NCI-H1105 (cell line): ENCODE measurements around the gene MBNL2.
A peak's percentile ranks its signal among the peaks of the same experiment; 100 is the strongest.
"Not testable (repeated sequence)": the region's sequence is repeated elsewhere in the genome, so short reads cannot be mapped to it uniquely, and the experiment has no call there.

ENCODE experiments used
- DNase-seq: peaks from one replicate; lab custom pipeline; 2025; lab: John Stamatoyannopoulos, UW

MBNL2 gene

GRCh38 chr13:97221989-97222700 is at the start of gene MBNL2:
Gene MBNL2 (plus strand): TSS chr13:97222333. CDS start chr13:97276236, 53,903 bp downstream.
- DNase-seq = peak; percentile 60

DNA sequence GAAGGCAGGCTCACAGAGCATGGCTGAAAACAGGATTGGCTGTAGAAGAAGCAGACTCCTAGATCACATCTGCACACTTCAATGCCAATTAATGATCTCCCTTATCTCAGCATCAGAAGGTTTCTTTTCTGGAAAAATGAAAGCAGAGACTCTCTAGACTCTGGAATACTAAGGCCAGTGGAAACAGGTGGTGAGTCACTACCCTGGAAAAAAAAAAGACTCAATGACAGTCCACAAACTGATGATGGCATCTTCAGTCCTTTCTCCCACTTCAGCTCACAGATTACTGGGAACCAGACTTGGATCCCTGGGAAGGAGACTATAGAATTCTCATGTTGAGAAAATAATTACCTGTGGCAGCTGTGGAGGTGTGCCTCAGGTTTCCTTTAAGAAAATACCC is 47.5 kb upstream of the MBNL2 start:
- DNase-seq = no peak

- DNase-seq = no peak
Observed at GRCh38 chr13:97175041-97175440, 47.1 kb upstream of the MBNL2 start.

- DNase-seq = no peak
Observed at GRCh38 chr13:97179501-97179900, 42.6 kb upstream of the MBNL2 start.

DNA sequence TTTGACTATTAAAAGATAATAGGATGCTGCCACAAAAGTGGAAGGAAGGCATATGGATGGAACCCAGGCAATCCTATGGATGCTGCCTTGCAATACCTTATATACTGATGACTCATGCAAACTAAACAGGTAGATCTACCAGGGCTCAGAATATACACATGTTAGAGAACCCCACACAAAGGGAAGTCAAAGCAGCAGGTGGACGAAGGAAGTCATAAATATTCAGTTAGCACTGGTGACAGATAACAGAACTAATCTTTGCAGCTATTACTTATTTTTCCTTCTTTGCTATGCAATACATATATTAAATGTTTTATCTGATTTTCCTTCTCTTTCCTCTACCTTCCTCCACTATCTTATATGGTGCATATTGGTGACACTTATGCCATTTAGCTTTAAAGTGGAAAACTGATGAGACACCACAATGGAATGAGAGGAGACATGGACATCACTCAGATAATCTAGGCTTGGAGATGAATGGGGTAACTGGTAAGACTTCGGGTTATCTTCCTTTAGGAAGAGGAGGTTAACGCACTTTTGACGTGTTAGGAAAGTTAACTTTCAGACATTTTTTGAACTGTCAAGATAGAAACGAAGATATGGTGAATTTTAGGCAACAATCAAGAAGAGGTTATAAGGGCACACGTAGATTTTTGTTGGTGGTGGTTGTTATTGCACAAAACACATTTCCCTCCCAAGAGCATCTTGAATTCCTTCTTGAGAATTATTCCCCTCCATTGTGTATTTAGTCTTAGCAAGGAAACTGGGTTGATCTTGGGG is 39.8 kb upstream of the MBNL2 start:
- no peak for DNase-seq

- no peak for DNase-seq
Observed at GRCh38 chr13:97185291-97185690, 36.8 kb upstream of the MBNL2 start.

GRCh38 chr13:97185751-97186150 is 36.4 kb upstream of the MBNL2 start:
- DNase-seq = no peak

DNA sequence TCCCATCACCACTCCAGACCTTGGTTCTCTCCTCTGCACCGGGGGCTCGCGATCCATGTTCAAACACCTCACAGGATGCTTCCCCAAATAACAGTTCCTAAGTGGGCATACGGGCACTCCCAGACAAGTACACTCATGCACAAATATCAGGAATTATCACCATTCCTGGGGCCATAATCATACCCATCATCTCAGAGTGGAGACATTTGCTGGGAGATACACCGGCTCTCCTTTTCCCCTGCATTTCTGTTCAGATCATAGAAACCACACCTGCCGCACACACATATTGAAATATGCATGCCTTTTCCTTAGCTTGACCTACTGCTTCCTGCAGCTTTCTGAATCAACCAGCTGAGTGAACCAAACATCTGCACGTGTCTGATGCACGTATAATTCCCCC is 33.9 kb upstream of the MBNL2 start:
- DNase-seq = no peak

DNA sequence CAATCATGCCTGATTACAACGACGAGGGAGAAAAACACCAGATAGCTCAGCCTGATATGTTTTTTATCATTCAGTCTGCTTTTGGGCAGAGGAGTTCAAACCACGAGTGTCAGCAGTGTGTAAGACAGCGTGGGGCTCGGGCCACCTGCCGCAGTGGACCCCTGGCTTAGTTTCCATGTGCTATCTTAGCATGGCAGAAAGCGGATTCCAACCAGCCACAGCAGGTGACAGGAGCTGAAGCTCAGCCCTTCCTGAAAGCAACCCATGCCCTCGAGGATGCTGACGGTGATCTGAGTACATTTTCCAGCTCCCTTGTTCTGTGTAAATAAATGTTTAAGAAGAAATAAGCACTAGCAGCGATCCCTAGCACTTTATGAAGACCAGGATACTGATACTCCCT is 32.2 kb upstream of the MBNL2 start:
- DNase-seq = no peak

GRCh38 chr13:97191142-97191541 is 31.0 kb upstream of the MBNL2 start:
- DNase-seq = no peak

GRCh38 chr13:97191615-97192014 is 30.5 kb upstream of the MBNL2 start:
- DNase-seq = no peak

DNA sequence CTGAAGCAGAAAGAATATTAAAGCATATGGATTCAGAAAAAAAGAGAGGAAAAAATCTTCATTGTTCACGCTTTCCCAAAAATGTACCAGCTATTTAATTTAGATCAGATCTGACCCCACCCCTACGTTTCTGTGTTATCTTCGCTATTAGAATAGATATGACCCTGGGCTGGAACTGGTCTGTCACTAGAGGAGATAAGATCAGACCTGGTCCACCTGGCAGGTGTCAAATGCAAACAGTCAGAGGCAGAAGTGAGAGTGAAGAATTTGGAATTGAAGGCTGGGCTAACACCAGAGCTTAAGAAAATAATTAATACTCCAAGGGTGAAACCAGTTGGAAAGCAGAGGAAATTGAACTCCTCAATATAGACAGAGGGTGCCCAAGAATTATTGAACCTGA is 30.0 kb upstream of the MBNL2 start:
- no peak for DNase-seq

DNA sequence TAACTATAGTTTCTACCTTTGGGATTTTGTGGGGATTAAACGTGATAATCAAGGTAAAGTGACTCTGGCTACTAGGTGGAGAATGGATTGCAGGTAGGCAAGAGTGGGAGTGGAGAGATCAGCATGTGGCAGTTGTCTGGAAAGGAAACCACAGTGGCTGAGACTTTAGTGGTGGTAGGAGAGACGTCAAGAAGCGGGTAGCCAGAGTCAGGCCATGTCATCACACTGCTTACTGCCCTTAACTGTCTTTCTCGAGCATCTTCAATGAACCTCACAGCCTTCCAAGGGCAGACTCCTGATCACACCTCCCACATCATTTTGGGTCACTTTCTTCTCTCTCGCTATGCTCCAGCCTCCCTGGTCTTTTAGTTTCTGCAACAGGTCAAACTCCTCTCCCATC is 28.6 kb upstream of the MBNL2 start:
- no peak for DNase-seq

DNA sequence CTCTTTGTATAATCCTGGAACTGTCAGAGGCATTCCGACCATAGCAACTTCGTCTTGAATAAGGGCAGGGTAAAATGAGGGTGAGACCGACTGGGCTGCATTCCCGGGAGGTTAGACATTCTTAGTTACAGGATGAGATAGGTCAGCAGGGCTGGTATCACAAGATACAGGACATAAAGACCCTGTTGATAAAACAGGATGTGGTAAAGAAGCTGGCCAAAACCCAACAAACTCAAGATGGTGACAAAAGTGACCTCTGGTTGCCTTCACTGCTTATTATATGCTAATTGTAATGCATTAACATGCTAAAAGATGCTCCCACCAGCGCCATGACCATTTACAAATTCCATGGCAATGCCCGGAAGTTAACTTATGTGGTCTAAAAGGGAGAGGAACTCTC is 27.7 kb upstream of the MBNL2 start:
- no peak for DNase-seq

DNA sequence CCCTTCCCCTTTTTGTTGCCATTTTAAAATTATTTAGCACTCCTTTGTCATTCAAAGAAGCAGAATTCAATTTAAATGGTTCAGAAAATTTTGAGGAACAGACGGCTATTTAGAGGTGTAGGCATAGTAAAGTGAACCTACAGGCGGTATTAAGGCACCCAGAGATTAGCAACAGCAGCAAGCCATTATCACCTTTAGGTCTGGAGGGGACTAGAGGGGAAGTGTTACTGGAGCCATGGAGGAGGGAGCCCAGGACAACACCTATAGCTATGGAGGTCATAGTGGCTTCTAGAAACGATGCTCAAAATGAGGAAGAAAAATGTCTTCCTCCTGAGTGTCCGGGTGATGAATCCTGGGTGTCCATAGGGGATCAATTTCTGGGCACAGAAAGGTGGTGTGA is 25.8 kb upstream of the MBNL2 start:
- DNase-seq = no peak

DNA sequence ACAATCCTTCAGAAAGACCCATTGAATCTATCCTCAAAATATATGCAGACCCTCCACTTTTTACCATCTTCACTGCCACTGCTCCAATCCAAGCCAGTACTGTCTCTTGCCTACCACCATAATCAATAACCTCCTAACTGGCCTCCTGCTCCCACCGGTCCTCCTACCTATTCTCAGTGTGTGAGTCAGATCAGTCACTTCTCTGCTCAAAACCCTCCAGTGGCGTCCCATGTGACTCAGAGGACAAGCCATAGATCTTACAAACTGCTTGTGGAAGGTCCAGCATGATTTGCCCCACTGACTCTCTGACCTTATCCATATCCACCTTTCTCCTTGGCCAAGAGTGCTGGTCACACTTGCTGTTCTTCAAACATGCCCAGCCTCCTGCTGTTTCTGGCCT is 23.4 kb upstream of the MBNL2 start:
- DNase-seq = no peak

GRCh38 chr13:97199451-97199850 is 22.7 kb upstream of the MBNL2 start:
- DNase-seq = no peak

- no peak for DNase-seq
Observed at GRCh38 chr13:97200081-97200942, 21.8 kb upstream of the MBNL2 start.

DNA sequence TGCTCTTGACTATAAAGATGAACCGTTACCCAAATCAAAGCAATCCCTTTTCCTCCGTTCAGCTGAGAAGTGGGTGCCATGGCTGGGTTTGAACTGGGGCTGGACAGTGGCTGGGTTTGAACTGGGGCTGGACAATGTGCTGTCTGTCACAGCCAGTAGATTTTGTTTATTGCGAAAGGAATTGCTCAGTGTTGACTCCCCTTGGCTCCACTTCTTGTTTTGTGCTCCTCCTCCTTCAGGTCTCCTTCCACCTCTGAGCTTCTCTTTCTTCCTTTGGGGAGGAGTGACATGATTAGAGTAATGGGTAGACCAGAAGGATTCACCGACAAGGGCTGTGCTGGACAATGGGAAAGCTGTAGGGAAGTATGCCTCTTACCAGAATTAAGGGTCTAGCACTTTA is 19.4 kb upstream of the MBNL2 start:
- no peak for DNase-seq

- DNase-seq = no peak
Observed at GRCh38 chr13:97205465-97205864, 16.7 kb upstream of the MBNL2 start.

DNA sequence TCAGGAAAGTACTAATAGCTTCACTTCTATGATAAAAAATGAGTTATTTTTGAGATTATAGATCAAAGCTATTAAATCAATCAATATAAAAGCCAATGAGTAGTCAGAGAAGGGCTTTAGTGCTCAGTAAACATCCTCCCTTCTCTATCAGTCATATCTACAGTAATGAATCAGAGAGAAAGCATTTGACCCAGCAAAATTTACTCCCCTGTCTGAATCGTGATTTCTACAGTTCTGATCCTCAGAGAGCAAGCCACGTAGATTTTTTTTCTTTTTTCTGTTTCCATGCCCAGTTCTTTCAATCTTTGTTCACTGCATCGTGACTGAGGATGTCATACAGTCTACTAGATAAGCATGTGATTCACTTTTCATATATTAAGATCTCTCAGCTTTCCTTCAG is 16.2 kb upstream of the MBNL2 start:
- no peak for DNase-seq

GRCh38 chr13:97207252-97207651 is 14.9 kb upstream of the MBNL2 start:
- not testable (repeated sequence) for DNase-seq

GRCh38 chr13:97211300-97211699 is 10.8 kb upstream of the MBNL2 start:
- no peak for DNase-seq
